Epithelial cell of prostate (primary cell): ENCODE measurements around the gene CD63.

Experiments
- DNase-seq: peaks from one replicate; pipeline ENCODE4 v3.0.0-alpha.2; 2011; ENCODE audit warnings: low read depth, low spot score
- H3K27ac ChIP-seq: fragments of 450-650 bp; 2 replicates; pipeline ENCODE4 v1.5.1; 2017; ENCODE audit warnings: mild to moderate bottlenecking

CD63 gene

GRCh38 chr12:55741931-55742680 is 13.3 kb upstream of the CD63 start:
- H3K27ac ChIP-seq = no peak overlapping the region

GRCh38 chr12:55739025-55739378 is 10.2 kb upstream of the CD63 start:
- DNase-seq = no peak

More at GRCh38 chr12:55741931-55742680, 13.3 kb upstream of the CD63 start:
- DNase-seq = no peak

GRCh38 chr12:55738123-55739024 is 9.6 kb upstream of the CD63 start:
- H3K27ac ChIP-seq = no peak overlapping the region
- DNase-seq = no peak

More at GRCh38 chr12:55739025-55739378, 10.2 kb upstream of the CD63 start:
- no peak overlapping the region for H3K27ac ChIP-seq

DNA sequence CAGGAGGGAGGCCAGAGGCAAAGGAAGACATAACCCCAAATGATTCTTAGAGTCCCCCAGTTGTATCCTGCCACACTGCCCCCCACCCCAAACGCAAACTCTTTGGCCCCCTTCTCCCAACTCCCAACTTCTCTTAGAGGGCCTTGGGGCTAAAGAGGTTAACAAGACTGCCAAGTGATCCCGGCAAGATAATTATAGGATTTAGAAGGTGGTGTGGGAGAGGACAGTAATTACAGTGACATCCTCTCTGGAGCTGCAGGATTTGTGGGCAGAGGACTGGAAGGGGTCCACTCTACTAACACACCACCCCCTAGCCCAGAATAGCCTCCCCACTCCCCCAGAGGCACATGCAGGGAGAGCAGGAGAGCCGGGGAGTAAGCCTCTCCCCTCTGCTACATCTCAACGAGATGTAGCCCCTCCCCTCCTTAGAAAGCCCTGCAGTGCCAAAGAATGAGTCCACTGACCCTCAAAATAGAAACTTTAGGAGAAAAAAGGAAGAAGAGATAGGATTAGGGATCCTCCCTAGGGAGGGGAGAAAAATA is 8.8 kb upstream of the CD63 start:
- DNase-seq = no peak
- H3K27ac ChIP-seq = no peak overlapping the region

- DNase-seq = no peak
- no peak overlapping the region for H3K27ac ChIP-seq
Measured at GRCh38 chr12:55736780-55737580, 8.2 kb upstream of the CD63 start.

- no peak for DNase-seq
- H3K27ac ChIP-seq = no peak overlapping the region
Measured at GRCh38 chr12:55736076-55736475, 7.3 kb upstream of the CD63 start.

GRCh38 chr12:55734595-55734994 is 5.8 kb upstream of the CD63 start:
- DNase-seq = no peak
- H3K27ac ChIP-seq = no peak overlapping the region

DNA sequence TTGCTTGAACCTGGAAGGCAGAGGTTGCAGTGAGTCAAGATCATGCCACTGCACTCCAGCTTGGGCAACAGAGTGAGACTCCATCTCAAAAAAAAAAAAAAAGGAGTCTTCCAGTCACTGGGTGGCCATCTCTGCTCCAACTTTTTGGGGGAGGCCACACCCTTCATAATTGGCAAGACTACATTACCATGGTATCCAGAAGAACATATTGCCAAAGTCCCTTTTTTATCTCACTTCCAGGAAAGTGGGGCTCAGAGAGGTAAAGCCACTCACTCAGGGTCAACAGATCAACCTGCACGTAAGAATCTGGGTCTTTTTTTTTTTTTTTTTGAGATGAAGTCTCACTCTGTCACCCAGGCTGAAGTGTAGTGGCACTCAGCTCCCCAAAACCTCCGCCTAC is 5.0 kb upstream of the CD63 start:
- no peak for DNase-seq
- H3K27ac ChIP-seq = no peak overlapping the region

- no peak for DNase-seq
Measured at GRCh38 chr12:55733021-55733555, 4.3 kb upstream of the CD63 start.

DNA sequence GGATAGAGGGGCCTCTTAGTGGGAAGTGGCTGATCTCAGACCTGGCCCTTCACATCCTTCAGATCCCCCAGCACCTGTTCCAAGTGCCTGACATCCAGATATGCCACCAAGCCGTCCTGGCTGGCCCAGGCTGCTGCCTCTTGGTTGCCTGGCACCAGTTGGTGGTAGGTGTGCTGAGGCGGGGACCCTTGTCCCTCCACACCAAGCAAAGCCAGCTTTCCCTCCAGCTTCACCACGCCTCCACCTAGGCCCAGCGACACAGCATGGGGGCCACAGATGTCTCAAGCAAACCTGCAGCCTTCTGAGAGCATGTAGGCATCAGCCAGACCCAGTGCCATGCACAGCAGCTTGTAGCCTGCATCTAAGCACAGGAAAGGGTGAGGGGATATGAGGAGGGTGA is 3.5 kb upstream of the CD63 start:
- H3K27ac ChIP-seq = no peak overlapping the region
- no peak for DNase-seq

More at GRCh38 chr12:55733021-55733555, 4.3 kb upstream of the CD63 start:
- no peak overlapping the region for H3K27ac ChIP-seq

- H3K27ac ChIP-seq = peak overlapping the region; percentile 98
- DNase-seq = no peak
Measured at GRCh38 chr12:55729819-55730818, 1.3 kb upstream of the CD63 start.

- H3K27ac ChIP-seq = peak overlapping the region; percentile 98
- DNase-seq = no peak
Measured at GRCh38 chr12:55728186-55728938, 447 bp downstream of the CD63 start.

- DNase-seq = no peak
- H3K27ac ChIP-seq = peak overlapping the region; percentile 98
Measured at GRCh38 chr12:55727643-55728185, 1.1 kb downstream of the CD63 start.

GRCh38 chr12:55726971-55727370 is 1.8 kb downstream of the CD63 start:
- DNase-seq = no peak
- peak overlapping the region; percentile 98 for H3K27ac ChIP-seq

DNA sequence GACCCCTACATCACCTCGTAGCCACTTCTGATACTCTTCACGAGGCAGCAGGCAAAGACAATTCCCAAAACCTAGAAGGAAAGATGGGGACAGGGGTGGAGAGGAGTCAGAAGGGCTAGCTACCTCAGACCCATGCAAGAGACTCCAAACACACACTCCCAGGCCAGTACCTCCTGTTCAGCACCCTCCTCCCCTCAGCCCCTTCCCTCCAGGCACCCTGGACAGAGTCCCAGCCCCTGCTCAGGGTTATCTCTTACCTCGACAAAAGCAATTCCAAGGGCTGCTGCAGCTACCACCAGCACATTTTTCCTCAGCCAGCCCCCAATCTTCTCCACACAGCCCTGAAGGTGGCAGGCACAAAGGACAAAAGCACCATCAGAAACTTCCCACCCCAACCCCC is 3.3 kb downstream of the CD63 start:
- DNase-seq = no peak
- peak overlapping the region; percentile 98 for H3K27ac ChIP-seq

DNA sequence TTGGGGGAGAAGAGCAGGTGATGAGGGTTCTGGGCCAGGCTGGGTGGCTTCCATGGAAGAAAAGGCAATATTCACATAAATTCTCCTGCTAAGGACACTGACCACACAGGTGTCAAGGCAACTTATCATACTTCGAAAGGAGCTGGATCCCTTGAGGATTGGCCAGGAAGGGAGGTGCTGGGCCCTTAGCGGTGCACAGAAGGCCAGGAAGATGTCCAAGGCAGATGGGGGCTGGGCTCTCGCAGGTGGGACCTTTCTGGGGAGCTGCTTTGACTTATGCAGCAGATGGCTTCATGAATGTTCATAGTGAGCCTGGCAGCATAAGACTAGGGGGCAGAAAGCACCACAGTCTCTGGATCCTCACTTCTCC is 3.9 kb downstream of the CD63 start:
- no peak for DNase-seq
- H3K27ac ChIP-seq = no peak overlapping the region

- DNase-seq = no peak
- no peak overlapping the region for H3K27ac ChIP-seq
Measured at GRCh38 chr12:55724226-55724939, 4.4 kb downstream of the CD63 start.
